ENCODE results near the gene GSC.
"Not testable (repeated sequence)": the region's sequence is repeated elsewhere in the genome, so short reads cannot be mapped to it uniquely, and the experiment has no call there.

GSC gene

GRCh38 chr14:94738097-94738496 lies 31.8 kb downstream of the GSC start:
- DNase-seq = no peak

- DNase-seq = no peak
Observed at GRCh38 chr14:94728950-94729349, 41.0 kb downstream of the GSC start.

DNA sequence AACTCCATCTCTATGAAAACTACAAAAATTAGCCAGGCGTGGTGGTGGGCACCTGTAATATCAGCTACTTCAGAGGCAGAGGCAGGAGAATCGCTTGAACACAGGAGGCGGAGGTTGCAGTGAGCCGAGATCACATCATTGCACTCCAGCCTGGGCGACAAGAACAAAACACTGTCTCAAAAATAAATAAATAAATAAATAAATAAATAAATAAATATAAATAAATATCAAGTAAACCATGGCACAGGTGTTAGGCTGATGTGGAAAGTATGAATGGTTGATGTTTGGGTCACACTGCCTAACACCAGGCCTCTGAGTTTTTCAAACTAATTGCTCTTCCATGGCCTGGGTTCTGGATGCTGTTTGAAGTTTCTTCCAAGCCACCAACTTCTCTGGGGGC lies 41.5 kb downstream of the GSC start:
- not testable (repeated sequence) for DNase-seq

DNA sequence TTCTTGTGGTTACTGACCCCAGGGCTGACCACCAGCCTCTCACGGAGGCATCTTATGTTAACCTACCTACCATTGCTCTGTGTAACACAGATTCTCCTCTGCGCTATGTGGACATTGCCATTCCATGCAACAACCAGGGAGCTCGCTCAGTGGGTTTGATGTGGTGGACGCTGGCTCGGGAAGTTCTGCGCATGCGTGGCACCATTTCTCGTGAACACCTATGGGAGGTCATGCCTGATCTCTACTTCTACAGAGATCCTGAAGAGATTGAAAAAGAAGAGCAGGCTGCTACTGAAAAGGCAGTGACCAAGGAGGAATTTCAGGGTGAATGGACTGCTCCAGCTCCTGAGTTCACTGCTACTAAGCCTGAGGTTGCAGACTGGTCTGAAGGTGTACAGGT lies 43.3 kb downstream of the GSC start:
- not testable (repeated sequence) for DNase-seq

GRCh38 chr14:94724993-94725392 lies 44.9 kb downstream of the GSC start:
- DNase-seq = no peak

- DNase-seq = no peak
Observed at GRCh38 chr14:94722397-94722796, 47.5 kb downstream of the GSC start.

All from NCI-H2081 (cell line).